GM12873 (cell line): ENCODE measurements around the gene PIWIL4.
A peak's percentile ranks its signal among the peaks of the same experiment; 100 is the strongest.

ENCODE experiments used
- TF ChIP-seq, protein P1 (sequence below): IDR thresholded peaks from 2 replicates; pipeline ENCODE4 v1.5.1; 2012; ENCODE audit warnings: low read depth, mild to moderate bottlenecking, moderate library complexity, low read length, control low read depth; ENCODE audit not compliant: insufficient read depth; ENCODE audit errors: missing control alignments

PIWIL4 gene

DNA sequence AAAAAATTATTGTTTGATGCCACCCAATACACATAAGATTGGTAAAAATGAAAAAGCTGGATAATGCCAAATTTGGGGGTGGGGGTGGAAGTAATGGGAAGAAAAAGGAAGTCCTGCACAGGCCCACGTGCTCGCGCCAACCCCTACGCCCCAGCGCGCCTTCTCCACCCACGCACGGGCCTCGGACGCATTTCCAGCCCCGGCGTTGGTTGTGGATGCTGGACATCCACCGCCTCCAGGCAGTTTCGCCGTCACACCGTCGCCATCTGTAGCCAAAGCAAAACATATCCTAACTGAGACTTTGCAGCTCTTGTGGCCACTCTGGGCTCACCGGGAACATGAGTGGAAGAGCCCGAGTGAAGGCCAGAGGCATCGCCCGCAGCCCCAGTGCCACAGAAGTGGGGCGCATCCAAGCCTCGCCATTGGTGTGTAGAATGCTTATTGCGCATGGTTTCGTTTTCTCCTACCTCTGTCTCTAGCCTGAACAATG lies at the start of gene PIWIL4:
Gene PIWIL4, plus strand, starts transcription at position 188 of the 490 bp plus-strand sequence. Its CDS starts 151 bp downstream, at position 339.
- TF ChIP-seq, protein P1, sequence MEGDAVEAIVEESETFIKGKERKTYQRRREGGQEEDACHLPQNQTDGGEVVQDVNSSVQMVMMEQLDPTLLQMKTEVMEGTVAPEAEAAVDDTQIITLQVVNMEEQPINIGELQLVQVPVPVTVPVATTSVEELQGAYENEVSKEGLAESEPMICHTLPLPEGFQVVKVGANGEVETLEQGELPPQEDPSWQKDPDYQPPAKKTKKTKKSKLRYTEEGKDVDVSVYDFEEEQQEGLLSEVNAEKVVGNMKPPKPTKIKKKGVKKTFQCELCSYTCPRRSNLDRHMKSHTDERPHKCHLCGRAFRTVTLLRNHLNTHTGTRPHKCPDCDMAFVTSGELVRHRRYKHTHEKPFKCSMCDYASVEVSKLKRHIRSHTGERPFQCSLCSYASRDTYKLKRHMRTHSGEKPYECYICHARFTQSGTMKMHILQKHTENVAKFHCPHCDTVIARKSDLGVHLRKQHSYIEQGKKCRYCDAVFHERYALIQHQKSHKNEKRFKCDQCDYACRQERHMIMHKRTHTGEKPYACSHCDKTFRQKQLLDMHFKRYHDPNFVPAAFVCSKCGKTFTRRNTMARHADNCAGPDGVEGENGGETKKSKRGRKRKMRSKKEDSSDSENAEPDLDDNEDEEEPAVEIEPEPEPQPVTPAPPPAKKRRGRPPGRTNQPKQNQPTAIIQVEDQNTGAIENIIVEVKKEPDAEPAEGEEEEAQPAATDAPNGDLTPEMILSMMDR = no peak

DNA sequence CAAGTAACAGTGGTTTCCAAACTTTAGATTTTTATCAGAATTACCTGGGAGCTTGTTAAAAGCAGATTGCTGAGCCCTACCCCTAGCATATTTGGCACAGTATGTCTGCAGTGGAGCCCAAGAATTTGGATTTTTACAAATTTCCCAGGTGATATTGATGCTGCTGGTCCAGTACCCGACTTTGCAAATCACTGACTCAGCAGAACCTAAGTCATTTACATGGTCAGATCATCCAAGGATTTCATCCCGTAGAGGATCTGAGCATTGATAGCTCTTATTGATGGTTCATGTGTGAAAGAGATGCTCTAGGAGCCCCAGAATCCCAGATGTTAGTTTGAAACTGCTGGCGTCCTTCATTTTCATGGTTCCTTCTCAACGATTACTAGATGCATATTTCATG lies 48.9 kb upstream of the PIWIL4 start:
- TF ChIP-seq, protein P1 = no peak

DNA sequence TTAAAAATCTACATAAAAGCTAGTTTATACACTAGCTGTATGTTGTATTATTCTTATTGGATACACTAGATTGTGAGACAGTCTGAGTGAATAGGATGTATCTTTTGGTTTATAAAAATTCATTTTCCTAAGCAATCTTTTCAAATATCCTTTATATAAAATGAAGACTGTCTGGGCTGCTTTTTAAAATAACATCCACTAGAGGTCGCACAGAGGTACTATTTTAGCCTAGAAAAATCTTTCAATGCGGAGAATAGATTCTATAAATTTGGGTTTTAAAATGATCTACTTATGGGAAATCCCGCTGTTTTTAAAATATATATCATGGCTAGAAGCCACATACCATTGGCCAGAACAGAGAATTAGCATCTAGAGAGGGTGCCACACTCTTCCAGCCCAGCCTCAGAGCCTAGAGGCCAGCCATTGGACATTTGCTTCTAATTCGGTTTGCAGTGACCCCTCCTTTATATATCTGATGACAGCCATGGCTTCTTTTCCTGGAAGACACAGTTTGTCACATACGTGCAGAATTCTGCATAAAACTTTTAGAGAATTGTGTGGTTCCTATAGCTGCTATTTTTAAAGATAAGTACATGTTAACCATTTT lies 47.6 kb upstream of the PIWIL4 start:
- TF ChIP-seq, protein P1 = peak; percentile 50

DNA sequence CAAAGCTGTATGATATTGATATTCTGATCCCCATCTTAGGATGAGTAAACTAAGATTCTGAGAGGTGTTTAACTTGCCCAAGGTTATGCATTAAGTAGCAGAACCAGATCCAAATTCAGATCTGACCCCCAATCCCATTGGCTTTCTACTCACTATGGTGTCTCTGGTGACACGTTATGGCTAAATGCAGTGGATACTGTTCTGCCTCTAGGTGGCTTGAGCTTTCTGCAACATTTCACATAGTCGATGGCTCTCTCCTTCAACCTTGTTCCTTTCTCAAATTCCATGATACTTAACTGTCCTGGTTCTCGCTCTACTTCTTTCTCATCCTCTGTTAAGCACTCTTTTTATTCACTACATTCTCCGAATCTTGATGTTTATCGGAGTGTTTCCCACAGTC lies 45.5 kb upstream of the PIWIL4 start:
- TF ChIP-seq, protein P1 = peak; percentile 61

DNA sequence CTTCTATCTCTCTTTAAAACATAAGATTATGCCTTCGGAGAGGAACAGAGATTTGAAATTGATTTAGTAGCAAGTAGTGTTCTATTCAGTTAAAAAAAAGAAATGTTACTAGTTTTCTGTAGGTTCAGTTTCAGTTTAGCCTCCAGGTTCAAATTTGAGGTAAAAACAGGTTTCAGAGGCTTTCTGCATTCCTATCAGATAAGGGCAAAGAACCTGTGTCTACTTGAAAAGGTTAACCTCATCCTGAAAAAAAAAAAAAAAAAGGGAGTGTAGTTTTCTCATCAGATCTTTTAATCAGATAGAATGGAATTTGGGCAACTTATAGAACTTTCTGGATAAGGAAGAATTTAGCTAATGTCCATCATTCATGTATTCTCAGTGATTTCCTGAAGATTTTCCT lies 42.8 kb upstream of the PIWIL4 start:
- TF ChIP-seq, protein P1 = no peak

DNA sequence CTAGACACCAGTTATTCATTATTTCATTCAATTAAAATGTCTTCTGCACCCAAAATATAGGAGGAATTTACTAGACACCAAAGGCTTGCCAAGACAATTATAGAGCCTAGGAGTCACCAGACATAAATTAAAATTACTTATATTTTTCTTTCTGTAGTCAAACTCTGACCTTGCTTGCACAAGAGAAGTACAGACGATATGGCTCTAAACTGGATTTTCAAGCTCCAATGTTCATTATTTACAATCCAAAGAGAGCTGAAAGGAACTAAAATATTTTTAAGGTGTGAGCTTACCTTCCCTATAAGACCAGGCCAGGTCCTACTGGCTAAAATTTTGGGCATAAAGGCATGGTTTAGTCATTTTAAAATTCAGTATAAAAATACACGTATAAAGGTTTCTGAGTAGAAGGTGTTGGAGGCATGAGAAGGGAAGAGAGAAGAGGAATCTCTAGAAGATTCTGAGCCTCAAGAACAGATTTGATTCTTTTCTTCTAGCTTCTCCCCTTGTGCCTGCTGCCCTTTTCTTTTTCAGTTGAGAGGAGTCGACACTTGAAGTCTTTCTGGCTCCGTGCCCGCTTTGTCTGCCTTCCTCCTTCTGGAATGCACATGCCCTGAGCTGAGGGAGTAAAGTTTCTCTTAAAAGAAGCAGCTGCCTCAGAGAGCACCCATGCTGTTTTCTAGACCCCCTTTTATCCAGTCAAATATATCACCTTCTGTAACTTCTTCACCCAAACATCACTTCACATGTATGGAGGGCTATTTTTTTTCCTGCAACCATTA lies 41.4 kb upstream of the PIWIL4 start:
- TF ChIP-seq, protein P1 = no peak

DNA sequence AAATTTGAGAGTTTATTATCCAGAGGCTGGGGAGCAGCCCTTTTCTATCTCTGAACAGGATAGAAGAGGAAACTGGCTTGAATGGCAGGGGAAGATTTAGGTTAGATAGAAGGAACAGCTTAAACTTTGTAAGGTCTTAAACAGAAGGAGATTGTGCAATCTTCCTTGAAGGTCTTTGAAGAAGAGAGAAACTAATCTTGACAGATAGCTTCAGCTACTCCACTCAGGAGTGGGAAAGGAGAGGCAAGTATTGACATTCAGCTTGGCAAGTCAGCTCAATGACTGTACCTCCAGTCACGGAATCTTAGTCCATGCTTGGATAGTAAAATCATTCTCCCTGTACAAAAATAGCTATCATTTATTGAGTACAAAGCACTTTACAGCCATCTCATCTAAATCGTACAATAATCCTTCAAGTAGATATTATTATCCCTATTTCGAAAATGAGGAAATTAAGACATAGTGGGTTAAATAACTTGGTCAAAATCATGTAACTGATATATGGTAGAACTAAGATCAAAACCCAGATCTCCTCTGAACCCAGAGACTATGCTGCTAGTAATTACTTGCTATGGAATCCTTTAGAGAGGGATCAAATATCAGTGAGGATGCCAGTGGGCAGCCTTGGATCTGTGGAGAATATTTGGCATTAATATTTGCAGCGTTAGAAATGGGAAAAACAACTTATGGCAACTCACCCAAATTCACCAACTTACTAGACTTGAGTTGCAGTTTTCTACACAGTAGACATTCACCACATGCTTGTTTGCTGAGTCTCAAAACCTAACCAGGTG lies 40.3 kb upstream of the PIWIL4 start:
- TF ChIP-seq, protein P1 = no peak
